GM11168 (cell line): ENCODE results near the gene ZSCAN31.

Source experiments
- in situ Hi-C: fragments of 300-500 bp; cut with MboI; formaldehyde crosslinking; loops from one replicate; pipeline ENCODE4 v1.12.0; 2022; ENCODE audit warnings: low sequenced_read_pairs; ENCODE audit not compliant: unreplicated experiment

ZSCAN31 gene

DNA sequence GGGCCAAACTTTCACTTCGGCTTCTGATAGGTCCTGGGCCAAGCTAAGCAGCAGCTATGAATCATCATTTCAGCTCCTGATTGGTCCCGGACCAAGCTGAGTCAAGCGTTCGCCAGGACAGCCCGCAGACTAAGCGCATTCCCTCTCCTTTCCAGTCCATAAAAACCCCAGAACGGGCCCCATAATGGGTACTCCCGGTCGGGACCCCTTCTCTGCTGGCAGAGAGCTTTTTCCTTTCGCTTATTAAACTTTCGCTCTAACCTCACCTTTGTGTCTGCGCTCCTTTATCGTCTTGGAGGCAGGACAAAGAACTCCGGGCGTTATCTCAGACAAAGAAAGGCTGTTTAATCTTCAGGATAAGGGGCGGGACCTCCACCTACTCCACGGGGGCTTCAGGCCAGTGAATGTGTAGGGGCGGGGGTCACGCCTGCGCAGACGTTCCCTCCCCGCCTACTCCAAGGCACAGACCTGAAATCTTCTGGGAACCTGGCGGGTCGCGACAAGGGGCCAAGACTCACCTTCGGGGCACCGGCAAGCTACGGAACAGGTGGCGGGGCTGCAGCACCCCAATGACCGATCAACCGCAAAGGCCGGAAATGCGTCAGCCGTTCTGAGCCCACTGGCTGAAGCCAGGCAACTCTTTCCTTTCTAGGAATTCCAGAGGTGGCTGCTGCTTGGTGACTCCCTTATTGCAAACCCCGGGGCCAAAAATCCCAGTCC, at the start of gene ZSCAN31:
Gene ZSCAN31 (minus strand): TSS at position 585 of the 720 bp plus-strand sequence. CDS start 6,465 bp downstream, outside the sequence.
- in situ Hi-C loops = no loop called here

DNA sequence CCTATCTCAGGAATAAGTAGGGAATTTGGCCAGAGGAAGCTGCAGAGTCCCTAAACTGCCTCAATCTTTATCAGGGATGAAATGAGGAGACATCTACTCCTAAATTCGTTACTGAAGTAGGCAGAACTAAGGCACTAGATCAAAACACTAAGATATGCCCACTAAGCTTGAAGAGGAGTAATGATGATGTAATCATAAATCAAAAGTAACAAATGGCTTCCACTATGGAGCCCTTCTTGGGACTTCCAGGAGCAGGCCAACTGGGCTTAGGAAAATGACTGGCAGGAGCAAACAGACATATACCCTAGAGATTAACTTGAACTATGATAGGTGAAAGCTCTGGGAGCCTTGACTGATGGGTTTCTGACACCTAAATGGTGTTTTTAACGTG, 48.2 kb upstream of the ZSCAN31 start:
- in situ Hi-C loops = no loop called here

- in situ Hi-C loops = no loop called here
Measured at GRCh38 chr6:28383235-28384142, 47.5 kb upstream of the ZSCAN31 start.

DNA sequence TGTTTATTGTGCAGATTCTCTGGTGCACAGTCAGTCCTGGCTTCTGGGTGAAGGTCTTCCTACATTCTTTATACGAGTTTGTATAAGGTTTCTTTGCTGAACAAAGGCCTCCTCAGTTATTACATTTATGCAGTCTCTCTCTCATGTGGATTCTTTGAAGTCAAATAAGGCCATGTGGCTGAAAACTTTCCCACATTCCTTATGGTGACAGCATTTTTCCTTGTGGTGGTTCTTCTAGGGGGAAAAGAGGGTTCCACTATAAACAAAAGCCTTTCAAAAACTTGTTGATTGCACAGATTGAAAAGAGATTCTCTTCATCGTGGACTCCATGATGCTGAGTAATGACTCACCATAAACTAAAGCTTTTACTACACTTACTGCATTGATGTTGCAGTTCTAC, 44.4 kb upstream of the ZSCAN31 start:
- in situ Hi-C loops = no loop called here

- in situ Hi-C loops = no loop called here
Measured at GRCh38 chr6:28378644-28379043, 42.7 kb upstream of the ZSCAN31 start.

- in situ Hi-C loops = no loop called here
Measured at GRCh38 chr6:28377879-28378278, 41.9 kb upstream of the ZSCAN31 start.

- in situ Hi-C loops = loop anchor here (25.0 kb wide), 1 partner anchor 462 kb away; the partner anchor contains the start of gene OR2B2
Measured at GRCh38 chr6:28373925-28374324, 38.0 kb upstream of the ZSCAN31 start.

DNA sequence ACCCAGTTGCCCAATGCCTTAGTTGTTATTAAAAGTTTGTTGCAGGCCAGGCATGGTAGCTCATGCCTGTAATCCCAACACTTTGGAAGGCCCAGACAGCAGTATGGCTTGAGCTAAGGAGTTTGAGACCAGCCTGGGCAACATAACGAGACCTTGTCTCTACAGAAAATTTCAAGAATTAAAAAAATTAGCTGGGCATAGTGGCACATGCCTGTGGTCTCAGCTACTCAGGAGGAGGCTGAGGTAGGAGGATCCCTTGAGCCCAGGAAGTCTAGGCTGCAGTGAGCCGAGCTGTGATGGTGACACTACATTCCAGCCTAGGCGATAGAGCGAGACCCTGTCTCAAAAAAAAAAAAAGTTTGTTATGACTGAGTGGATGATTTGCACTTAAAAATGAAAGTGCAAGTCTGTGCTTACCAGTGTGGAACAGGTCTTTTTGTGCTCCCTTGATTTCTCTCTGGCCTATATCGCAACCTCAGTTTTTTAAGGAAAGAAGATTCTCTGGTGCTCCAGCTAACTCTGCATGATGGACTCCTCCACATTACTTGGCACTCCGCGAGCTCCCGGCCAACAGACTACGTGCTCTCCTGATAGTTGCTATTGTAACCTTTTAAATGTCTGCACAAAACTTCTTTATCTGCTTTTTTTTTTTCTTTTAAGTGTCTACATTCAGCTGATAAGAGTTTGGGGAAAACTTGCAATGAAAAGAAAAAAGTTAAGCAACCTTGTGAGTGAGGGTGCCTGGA, 35.9 kb upstream of the ZSCAN31 start:
- in situ Hi-C loops = loop anchor here (25.0 kb wide), 1 partner anchor 460 kb away; the partner anchor contains the start of gene OR2B2

DNA sequence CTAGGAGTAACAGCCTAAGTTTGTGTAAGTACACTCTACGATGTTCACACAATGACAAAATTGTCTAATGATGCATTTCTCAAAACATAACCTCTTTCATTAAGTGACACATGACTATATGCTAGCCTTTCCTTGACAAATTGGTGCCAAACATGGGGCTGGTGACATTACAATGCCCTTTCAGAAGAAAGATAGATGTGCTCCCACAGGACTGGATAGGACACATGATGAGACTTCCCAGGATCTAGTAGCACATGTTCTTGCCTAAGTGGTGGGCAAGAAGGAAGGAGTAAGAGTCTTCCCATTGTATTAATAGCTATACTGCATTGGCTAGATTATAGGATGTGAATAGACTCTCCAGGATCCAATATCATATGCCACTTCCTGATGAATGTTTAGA, 35.3 kb upstream of the ZSCAN31 start:
- in situ Hi-C loops = loop anchor here (25.0 kb wide), 1 partner anchor 459 kb away; the partner anchor contains the start of gene OR2B2

- in situ Hi-C loops = loop anchor here (25.0 kb wide), 1 partner anchor 458 kb away; the partner anchor contains the start of gene OR2B2
Measured at GRCh38 chr6:28370440-28370839, 34.5 kb upstream of the ZSCAN31 start.

GRCh38 chr6:28369463-28369862, 33.5 kb upstream of the ZSCAN31 start:
- in situ Hi-C loops = loop anchor here (5.0 to 25.0 kb wide), 2 partner anchors 237 to 457 kb away; partner anchors contain the start of gene OR2B2

DNA sequence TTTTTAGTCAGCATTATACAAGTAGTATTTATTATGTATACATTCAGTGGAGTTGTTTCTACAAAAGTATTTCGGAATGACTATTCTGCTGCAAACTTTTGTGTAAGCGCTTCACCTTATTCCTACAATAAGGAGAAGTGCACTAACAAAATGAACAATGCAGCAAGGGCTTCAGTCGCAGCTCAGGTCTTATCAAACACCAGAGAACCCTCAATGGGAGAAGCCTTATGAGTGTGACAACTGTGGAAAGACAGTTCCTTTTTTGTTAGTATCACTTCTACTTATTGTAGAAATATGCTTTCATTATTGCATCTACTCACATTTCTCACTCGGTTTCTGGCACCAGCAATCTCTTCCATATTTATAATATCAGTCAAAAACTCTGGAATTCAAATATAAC, 32.6 kb upstream of the ZSCAN31 start:
- in situ Hi-C loops = loop anchor here (5.0 to 25.0 kb wide), 2 partner anchors 236 to 456 kb away; partner anchors contain the start of gene OR2B2

DNA sequence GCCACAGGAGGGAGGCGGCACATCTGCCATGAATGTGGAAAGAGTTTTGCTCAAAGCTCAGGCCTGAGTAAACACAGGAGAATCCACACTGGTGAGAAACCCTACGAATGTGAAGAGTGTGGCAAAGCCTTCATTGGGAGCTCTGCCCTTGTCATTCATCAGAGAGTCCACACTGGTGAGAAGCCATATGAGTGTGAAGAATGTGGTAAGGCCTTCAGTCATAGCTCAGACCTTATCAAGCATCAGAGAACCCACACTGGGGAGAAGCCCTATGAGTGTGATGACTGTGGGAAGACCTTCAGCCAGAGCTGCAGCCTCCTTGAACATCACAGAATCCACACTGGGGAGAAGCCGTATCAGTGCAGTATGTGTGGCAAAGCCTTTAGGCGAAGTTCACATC, 29.6 kb upstream of the ZSCAN31 start:
- in situ Hi-C loops = loop anchor here (5.0 to 25.0 kb wide), 2 partner anchors 233 to 453 kb away; partner anchors contain the start of gene OR2B2

DNA sequence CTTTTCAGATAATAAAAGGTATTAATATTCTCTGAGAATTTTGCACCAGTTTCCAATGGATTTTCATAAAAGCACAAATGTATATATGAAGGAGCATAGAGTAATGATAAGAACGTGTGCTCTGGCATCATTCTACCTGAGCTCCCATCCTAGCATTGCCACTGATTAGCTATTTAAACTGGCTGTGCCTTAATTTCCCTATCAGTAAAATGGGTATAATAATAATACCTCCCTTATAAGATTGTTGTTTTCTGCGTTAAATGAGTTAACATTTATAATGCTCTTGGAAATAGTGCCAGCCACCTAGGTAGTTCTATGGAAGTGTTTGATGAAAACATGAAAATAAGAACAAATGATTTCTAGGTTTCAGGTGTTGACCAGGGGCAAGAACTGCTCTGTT, 25.0 kb upstream of the ZSCAN31 start:
- in situ Hi-C loops = loop anchor here (25.0 kb wide), 1 partner anchor 449 kb away; the partner anchor contains the start of gene OR2B2

GRCh38 chr6:28359562-28359961, 23.6 kb upstream of the ZSCAN31 start:
- in situ Hi-C loops = loop anchor here (10.0 to 25.0 kb wide), 2 partner anchors 95 to 447 kb away; partner anchors contain the start of genes OR2B2 and ZSCAN26

DNA sequence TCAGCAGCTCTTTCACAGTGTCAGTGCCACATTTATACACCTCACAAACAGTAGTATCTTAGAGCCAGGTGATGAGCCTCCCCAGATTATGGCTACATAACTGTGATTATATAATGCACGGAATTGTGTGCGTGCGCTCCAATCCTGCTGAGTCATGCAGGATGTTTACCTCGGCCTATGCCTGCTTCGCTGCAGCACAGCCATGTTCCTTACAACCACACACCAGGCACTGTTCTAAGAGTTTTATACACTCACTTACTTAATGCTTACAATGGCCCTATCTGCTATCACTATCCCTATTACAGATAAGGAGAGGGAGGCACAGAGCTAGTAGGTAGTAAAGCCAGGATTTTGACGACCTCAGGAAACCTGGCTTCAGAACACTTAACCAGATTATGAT, 21.1 kb upstream of the ZSCAN31 start:
- in situ Hi-C loops = loop anchor here (10.0 to 25.0 kb wide), 2 partner anchors 92 to 445 kb away; partner anchors contain the start of genes OR2B2 and ZSCAN26

- in situ Hi-C loops = loop anchor here (10.0 to 25.0 kb wide), 2 partner anchors 92 to 444 kb away; partner anchors contain the start of genes OR2B2 and ZSCAN26
Measured at GRCh38 chr6:28356666-28357020, 20.7 kb upstream of the ZSCAN31 start.

- in situ Hi-C loops = loop anchor here (10.0 to 25.0 kb wide), 2 partner anchors 91 to 444 kb away; partner anchors contain the start of genes OR2B2 and ZSCAN26
Measured at GRCh38 chr6:28355743-28356665, 20.1 kb upstream of the ZSCAN31 start.
